HG02798 (cell line): ENCODE data around the gene NOTUM.
"Not testable (repeated sequence)": the region's sequence is repeated elsewhere in the genome, so short reads cannot be mapped to it uniquely, and the experiment has no call there.

Experiments used
- ATAC-seq: cut with Tn5 transposase; IDR thresholded peaks from one replicate; pipeline ENCODE4 v1.9.1; 2021; ENCODE audit warnings: mild to moderate bottlenecking; ENCODE audit not compliant: unreplicated experiment, poor library complexity

The NOTUM gene

GRCh38 chr17:81996757-81997441 is 35.9 kb upstream of the NOTUM start:
- no peak for ATAC-seq

- no peak for ATAC-seq
Measured at GRCh38 chr17:81996232-81996756, 35.3 kb upstream of the NOTUM start.

GRCh38 chr17:81995463-81996231 is 34.7 kb upstream of the NOTUM start:
- ATAC-seq: no peak

DNA sequence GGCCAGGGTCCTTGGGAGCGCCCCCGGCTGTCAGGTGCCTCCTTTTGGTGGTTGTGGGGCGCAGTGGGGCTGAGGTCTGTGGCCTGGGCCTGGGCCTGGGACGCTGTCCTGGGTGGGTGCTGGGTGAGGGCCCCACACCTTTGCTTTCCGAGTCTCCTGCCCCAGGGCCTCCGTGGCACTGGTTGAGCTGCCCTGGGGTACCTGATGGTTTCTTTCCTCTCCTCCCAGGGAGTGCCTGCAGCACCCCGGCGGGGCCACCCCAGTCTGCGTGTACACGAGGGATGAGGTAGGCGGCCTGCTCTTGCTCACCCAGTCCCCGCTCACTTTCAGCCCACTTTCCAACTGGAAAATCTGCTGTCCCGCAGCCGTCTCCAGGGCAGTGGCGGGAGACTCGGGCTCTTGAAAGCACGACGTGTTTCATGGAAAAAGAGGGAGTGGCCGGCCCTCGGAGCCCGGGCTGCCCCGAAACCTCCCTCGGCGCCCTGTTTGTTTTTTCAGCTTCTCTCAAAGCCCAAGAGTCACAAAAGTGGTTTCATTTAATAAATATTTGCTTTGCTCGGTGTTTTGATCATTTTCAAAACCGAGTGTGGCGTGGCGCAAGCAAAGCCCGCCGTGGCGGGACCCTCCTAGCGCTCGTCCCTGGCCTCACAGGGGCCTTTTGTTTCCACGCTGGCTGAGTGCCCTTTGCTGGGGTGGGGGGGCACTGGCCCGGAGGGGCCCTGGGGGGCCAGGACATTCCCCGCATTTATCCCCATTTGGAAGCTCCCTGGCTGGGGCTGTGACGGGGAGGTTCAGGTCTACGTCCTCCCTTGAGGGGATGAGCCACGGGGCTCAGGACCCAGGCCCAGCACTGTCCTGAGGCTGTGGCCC is 33.8 kb upstream of the NOTUM start:
- ATAC-seq: no peak

DNA sequence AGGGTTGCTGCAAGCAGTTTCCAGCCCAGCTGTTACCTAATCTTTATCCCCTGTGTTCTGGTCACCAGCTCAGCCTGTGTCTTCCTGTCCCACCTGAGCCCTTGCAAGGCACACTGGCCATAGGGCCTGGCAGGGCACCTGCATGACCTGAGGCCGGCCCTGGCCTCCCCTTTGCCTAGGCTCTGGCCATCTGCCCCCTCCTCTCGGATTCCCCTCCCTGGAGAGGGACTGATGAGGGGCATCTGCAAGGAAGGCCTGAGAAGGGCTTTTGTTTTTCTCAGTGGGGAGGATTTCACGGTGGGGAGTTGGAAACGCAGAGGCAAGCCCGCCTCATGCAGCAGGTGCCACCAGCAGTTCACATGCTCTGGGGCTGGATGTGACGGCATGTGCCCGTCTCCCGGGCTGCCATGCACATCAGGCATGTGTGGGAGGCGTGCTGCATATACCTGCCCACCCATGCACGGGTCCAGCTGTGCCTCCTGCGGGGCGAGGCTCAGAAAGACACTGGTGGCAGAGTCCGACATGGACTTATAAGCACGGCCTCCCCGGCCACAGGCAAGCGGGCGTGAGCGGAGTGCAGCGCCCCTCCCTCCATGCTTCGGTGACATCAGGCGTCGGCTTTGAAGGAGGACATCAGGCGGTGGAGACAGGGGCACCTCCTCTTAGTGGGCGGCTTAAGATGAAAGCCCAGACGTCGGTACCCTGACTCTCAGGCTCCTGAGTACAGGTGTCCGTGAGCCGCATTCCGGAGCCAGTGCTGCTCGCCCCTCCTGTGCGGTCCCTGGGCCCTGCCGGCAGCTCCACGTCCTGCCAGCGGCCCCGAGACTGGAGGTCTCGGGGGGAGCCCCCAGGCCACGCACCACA is 33.0 kb upstream of the NOTUM start:
- no peak for ATAC-seq

DNA sequence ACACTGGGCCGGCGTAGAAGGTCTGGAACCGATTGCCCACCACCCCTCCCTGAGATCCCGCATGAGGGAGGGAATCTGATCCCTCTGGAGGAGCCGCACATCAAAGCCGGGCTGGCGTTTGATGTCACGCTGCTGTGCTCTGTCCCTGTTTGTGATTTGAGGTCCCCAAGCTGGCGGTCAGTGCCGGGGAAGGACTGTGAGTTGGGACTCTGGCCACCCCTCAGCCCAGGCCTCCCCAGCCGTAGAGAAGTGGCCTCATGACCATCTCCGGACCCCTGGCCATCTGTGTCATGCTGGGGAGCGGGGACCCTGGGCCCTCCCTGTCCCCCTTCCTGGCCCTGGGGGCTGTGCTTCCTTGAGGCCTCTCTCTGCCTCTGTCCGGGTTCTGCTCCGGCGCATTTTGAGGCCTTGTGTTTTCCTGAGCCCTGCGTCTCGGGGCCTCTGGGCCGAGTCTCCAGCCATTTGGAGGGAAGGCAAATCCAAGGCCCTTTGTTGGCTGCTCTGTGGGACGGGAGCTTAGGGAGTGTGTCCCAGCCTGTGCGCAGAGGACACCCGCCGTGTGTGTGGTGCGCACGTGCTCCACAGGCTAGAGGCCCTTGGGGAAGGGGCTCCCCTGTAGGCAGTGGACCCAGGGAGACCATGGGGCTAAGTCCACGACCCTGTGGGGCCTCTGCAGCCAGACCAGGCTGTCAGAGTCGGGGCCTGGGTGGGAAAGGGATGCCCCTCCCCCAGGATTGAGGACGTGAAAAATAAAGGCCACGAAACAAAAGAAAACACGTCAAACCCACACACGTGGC is 31.5 kb upstream of the NOTUM start:
- no peak for ATAC-seq

DNA sequence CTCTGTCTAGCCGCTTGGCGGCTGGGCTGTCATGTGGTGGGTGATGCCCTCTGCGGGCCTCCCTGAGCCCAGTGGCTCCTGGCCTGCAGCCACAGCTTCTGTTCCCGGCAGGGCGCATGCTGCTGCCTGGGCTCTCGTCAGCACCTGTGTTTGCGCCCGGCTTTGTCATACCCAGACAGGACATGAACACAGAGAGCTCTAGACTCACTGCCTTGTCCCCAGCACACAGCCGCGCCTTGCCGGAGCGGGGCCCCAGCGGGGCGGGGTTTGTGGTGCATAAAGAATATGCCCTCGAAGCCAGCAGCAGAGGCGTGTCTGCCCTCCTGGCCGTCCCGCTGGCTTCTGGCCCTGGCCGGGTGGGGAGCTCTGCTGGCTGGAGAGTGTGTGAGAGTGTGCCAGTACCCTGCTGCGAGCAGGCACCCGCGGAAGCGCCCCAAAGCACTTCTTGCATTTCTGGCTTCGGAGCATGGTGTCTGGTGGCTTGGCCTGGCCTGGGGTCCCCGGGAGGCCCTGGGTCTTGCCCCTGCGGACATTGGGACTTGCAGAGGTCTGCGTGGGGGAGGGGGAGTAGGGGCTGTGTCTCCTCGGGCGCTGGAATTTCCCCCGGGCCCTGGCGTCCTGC is 30.8 kb upstream of the NOTUM start:
- ATAC-seq: no peak

- no peak for ATAC-seq
Measured at GRCh38 chr17:81990836-81991683, 30.1 kb upstream of the NOTUM start.

- no peak for ATAC-seq
Measured at GRCh38 chr17:81987161-81987770, 26.3 kb upstream of the NOTUM start.

DNA sequence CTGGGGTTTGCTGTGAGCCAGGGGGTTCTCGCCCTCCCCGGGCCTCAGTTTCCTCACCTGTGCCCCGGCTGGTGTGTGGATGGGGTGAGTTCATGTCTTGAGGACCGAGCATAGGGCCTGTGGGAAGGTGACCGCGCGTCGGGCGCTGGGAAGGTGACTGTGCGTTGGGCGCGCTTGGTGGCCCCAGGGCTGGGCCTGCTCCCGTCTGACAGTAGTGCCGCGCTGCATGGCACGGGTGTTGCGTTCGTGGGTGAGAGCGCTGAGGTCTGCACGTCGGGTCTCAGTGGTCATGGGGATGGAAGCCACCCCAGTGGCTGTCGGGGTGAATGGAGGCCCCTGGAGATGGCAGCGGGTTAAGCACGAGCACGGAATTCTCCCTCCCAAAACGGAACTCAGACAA is 25.6 kb upstream of the NOTUM start:
- ATAC-seq: no peak

GRCh38 chr17:81984773-81985410 is 23.9 kb upstream of the NOTUM start:
- no peak for ATAC-seq

DNA sequence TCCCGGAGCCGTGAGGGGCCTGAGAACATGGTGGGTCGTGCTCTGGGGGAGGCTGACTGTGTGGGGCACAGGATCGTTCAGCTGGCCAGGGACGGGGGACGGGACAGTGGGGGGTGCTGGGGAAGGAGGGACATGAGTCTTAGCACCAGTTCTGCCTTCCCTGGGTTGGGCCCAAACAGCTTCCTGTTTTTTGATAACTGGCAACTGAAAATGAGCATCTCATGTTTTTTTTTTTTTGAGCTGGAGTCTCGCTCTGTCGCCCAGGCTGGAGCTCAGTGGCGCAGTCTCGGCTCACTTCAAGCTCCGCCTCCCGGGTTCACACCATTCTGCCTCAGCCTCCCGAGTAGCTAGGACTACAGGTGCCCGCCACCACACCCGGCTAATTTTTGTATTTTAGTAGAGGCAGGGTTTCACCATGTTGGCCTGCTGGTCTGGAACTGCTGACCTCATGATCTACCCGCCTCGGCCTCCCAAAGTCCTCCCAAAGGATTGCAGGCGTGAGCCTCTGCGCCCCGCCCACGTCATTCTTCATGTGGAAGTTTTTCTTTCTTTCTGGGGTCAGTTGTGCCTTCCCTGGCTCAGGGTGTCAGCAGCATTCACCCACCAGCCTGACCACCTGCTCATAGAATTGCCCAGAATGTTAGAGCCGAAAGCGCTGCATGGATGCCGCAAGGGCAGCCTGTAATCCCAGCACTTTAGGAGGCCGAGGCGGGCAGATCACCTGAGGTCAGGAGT is 22.8 kb upstream of the NOTUM start:
- ATAC-seq: no peak

DNA sequence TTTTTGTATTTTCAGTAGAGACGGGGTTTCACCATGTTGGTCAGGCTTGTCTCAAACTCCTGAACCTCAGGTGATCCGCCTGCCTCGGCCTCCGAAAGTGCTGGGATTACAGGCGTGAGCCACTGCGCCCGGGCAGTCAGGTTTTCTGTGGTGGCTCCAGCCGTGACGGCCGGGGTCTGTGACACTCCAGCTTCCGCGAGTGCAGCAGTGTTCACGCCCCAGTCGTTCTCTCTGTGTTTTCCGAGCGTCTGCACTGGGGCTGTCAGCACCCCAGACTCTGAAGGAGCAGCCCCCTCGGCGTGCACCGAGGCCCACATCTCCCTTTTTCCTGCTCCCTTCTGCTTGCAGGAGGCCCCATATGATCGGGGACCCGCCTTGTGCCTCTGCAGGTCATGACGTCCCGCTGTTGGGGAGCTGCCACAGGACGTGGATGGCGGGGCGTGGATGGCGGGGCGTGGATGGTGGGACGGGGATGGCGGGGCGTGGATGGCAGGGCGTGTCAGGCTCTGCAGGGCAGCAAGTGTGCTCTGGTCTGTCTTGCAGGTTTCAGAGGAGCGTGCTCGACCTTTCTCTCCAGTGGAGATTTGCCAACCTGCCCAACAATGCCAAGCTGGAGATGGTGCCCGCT is 22.1 kb upstream of the NOTUM start:
- no peak for ATAC-seq

GRCh38 chr17:81981511-81981910 is 20.5 kb upstream of the NOTUM start:
- ATAC-seq: not testable (repeated sequence)

GRCh38 chr17:81980707-81981343 is 19.8 kb upstream of the NOTUM start:
- ATAC-seq: no peak
